Measurements from ENCODE around the gene ZRANB3.
"Not testable (repeated sequence)": the region's sequence is repeated elsewhere in the genome, so short reads cannot be mapped to it uniquely, and the experiment has no call there.

Gene ZRANB3

DNA sequence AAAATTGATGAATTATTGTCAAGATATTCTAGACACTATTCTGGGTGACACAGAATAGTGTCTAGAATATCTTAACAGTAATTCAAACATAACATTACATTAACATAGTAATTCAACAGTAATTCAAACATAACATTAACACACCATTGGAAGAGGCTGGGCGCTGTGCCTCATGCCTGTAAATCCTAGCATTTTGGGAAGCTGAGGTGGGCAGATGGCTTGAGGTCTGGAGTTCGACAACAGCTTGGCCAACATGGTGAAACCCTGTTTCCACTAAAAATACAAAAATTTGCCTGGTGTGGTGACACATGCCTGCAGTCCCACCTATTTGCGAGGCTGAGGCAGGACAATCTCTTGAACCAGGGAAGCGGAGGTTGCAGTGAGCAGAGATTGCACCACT, 195.8 kb downstream of the ZRANB3 start:
- DNase-seq (ENCODE audit: low read depth in 1 of 2, low spot score in 1 of 2): no peak

DNA sequence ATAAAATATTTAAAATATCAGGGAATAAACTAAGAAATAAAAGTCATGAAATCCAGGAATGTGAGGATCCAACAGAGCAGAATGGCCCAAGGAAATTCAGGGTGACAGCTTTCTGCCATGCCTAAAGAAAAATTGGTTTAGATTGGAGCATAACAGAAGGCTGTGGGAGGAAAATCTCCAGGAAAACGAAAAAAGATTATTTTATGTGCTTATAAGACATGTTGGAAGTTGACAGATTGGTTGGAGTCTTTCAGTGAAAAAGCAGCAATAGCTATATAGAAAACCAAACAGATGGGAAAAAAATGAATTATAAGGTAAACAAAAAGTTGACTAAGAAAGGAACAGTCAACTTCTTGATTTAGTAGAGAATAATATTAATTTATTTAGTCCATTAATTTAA, 203.9 kb downstream of the ZRANB3 start:
- DNase-seq (ENCODE audit: low read depth in 1 of 2, low spot score in 1 of 2): no peak

DNA sequence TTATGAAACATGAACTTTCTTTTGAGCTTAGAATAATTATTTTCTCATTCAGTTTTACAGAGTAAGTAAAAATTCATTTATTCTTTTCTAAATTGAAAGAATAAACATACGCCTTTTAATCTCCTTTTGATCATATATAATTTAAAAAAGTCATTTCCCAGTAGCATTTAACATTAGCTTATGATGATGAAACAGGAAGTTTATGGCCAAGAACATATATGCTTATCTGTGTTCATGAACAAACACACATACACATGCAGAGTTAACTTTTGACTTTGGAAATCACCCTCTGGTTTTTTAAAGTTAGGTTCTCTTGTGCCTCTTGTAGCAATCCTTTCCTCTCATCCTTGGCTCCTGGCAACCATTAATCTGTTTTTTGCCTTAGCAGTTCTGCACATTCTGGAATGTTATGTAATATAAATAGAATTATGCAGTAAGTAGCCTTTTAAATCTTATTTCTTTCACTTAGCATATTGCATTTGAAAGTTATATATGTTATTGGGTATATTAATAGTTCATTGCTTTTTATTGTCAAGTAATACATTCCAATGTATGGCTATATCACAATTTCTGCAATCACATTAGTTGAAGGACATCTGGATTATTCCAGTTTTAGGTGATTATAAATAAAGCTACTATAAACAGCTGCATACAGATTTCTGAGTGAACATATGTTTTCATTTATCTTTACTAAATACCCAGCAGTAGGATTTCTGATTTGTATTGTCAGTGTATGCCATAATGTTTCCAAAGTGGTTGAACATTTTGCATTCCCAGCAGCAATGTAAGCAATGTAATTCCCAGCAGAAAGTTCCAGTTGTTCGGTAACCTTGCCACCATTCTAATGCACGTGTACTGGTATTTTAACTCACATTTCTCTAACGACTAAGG, 210.3 kb downstream of the ZRANB3 start:
- DNase-seq (ENCODE audit: low read depth in 1 of 2, low spot score in 1 of 2): no peak

DNA sequence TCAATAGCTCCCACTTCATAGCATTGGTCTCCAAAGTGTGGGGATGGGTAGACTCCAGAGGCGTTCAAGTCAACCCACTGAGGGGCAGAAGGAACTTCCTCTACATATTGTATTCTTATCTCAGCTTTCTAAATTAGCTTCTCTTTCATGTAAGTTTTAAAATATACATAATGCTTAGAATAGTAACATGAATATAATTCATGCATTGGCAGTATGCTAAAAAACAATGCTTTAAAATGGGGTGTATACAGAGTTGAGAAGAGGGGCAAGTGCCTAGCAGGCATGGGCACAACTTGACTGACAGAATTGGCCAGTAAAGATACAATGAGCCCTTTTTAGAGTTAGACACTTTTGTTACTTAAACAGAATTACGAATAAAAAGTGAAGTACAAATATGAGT, 212.2 kb downstream of the ZRANB3 start:
- DNase-seq (ENCODE audit: low read depth in 1 of 2, low spot score in 1 of 2): no peak

DNA sequence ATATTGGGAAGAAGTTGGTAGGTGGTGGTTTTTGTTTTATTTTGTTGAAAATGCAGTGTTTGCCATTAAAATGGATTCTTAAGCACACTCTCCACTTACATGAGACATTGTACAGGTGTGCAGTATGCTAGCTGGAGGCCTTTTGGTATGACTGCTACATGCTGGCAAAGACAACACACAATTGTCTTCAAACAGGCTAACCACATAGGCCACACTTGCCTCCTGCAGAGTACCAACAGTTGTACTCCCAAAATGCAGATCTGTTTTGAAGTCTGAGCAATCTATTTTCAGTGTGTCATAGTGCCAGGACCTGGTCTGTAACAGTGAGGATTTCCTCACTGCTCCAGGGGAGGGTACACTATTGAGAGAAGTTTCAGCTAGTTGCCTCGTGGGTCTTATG, 213.6 kb downstream of the ZRANB3 start:
- no peak for DNase-seq (ENCODE audit: low read depth in 1 of 2, low spot score in 1 of 2)

DNA sequence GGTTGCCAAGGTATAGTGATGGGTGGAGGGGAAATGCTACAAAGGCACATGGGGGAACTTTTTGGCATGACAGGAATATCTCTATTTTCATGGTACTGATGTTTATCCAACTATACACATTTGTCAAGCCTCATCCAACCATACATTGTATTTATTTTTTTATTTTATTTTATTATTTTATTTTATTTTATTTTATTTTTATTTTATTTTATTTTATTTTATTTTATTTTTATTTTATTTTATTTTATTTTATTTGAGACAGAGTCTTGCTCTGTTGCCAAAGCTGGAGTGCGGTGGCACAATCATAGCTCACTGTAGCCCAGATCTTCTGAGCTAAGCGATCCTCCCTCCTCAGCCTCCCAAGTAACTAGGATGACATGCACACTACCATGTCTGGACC, 219.1 kb downstream of the ZRANB3 start:
- no peak for DNase-seq (ENCODE audit: low read depth in 1 of 2, low spot score in 1 of 2)

DNA sequence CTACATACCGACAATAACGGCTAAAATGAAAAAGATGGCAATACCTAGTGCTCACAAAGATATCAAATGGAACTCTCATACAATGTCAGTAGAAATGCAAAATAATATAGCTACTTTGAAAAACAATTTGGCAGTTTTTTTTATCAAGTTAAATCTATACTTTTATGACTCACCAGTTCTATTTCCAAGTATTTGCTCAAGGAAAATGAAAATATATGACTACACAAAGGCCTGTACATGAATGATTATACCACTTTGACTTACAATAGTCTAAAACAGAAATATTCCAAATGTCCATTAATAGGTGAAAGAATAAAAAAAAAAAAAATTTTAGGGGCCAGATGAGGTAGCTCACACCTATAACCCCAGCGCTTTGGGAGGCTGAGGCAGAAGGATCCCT, 219.8 kb downstream of the ZRANB3 start:
- DNase-seq (ENCODE audit: low read depth in 1 of 2, low spot score in 1 of 2): no peak

DNA sequence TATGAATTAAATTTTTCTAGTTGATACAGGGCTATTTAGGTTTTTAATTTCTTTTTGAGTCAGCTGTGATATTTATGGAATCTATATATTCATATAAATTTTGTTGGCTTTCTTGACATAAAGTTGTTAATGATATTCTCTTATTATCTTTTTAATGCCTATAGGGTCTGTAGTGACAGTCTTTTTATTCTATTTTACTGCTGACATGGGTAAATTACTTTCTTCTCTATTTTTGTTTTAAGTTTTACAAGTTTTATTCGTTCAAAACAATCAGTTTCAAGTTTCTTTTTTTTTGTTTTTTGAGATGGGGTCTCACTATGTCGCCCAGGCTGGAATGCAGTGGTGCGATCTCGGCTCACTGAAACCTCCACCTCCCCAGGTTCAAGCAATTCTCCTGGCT, 226.3 kb downstream of the ZRANB3 start:
- no peak for DNase-seq (ENCODE audit: low read depth in 1 of 2, low spot score in 1 of 2)

DNA sequence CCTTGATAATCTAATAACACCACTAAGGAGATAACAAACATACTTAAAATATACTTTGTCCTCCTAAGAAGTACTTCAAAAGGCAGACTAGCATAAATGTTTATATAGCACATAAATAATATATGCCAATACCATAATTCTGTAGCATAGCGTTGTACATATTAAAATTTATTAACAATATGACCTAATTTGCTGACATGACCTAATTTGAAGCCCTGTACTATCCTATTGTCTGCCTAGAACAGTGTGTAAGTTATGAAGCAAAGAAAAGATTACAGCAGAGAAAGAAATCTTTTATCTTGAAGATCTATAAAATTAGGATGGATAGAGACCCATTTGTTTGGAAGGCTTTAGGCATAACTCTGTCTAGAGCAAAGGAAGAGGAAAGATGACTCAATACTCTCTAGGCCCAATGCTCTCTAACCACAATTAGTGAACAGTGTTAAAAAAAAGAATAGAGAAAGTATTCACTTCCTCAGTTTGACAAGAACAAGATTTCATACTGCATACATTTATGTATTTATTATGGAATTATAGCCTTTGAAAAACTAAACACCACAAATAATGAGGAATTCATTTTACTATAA, 231.3 kb downstream of the ZRANB3 start:
- no peak for DNase-seq (ENCODE audit: low read depth in 1 of 2, low spot score in 1 of 2)

DNA sequence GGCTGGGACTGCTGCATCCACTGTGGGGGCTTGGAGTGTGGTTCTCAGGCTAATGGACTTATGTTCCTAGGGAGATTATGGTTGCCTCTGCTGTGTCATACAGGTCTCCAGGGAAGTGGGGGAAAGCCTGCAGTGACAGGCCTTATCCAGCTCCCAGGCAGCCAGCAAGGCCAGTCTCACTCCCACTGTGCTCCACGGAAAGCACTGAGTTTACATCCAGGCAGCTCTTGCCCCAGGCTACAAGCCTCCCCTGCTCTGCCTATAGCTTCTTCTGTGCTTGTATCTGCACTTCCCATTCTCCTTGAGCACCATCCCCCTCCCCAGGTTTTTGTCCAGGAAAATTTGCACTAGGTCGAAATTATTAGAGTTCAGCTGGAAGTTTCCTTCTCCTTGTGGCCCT, 231.9 kb downstream of the ZRANB3 start:
- DNase-seq (ENCODE audit: low read depth in 1 of 2, low spot score in 1 of 2): no peak

DNA sequence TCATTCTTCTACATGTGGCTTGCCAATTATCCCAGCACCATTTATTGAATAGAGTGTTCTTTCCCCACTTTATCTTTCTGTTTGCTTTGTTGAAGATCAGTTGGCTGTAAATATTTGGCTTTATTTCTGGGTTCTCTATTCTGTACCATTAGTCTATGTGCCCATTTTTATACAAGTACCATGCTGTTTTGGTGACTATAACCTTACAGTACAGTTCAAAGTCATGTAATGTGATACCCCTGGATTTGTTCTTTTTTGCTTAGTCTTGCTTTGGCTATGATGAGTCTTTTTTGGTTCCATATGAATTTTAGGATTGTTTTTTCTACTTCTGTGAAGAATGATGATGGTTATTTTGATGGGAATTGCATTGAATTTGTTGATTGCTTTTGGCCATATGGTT, 243.9 kb downstream of the ZRANB3 start:
- not testable (repeated sequence) for DNase-seq (ENCODE audit: low read depth in 1 of 2, low spot score in 1 of 2)

DNA sequence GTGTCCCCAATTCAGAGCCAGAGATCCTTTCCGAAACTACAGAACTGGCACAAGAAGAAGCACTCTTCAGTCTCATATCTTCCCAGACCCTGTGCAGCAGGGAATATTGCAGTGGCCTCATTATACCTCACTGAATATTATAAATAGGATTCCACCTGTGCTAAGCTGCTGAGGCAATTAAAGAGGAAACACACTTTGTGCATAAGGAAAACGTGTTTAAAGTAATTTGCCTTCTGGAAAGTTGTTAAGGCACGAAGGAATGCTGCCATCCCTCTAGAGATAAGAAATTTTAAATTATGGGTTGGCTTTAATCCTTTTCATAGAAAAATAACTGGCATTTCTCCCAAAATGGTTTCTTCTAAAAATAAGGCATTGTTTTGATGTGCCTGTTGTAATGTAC, 245.6 kb downstream of the ZRANB3 start:
- no peak for DNase-seq (ENCODE audit: low read depth in 1 of 2, low spot score in 1 of 2)

DNA sequence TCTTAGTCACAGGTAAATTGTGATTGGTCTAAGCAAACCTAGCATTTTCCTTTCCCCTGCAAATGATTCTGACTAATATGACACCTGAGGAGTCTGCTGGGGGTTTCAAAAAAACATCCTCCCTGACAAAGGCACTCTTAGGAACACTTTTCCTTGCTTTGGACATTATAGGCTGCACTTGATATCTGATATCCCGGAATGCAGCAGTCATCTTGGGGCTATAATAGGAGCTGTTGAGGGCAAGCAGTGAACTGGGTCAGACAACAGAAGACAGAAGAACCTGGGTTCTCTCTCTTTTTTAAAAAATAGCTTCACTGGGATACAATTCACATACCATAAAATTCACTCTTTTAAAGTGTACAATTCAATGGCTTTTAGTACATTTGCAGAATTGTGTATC, 249.6 kb downstream of the ZRANB3 start:
- no peak for DNase-seq (ENCODE audit: low read depth in 1 of 2, low spot score in 1 of 2)

DNA sequence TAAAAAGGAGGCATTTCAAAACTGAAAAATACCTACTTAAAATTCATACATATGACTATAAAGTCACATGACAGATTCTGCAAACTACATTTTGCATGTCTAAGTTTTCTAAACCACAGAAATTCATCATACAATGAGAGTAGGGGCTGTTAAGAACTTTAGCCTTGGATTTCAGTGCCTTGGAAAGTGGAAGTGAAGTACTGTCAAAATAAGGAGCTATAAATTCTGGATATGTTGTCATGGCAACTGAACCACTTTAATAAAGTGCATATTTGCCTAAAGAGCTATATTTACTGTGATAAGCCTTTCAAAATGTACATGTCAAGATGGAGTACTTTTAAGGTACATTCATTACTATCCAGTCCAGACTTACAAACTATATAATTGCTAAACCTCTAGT, 251.8 kb downstream of the ZRANB3 start:
- no peak for DNase-seq (ENCODE audit: low read depth in 1 of 2, low spot score in 1 of 2)

DNA sequence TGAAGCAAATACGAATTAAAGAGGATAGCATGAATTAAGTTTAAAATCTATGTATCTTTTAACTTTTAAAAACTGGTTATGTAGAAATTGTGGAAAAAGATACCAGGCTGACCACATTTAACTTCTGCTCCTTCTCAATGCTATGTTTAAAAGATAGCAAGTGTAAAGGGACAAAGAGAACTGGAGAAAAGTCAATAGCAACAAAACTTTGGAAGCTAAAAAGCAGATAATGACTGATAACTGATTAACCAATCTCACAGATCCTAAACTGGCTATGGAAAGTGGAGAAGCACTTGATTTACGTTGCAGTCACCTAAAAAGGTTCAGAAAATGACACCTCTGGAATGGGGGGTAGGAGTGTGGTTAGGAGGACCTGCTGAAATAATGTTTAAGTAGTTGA, 254.5 kb downstream of the ZRANB3 start:
- no peak for DNase-seq (ENCODE audit: low read depth in 1 of 2, low spot score in 1 of 2)

DNA sequence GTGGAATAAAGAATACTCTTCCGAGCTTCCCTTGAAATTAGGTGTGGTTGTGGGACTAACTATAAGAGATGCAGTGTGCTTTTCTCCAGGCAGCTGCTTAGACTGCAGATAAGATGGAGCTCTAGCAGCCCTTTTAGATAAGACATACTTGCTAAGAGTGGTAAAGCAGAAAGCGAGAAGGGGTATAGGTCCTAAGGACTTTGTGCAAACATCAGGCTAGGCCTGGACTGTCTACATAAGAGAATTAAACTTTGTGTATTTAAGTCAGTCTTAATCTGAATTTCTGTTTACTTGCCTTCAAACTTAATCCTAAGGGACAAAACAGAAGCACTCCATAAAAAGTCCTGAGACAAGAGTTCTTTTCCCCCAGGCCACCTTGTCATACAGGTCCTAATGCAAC, 260.0 kb downstream of the ZRANB3 start:
- no peak for DNase-seq (ENCODE audit: low read depth in 1 of 2, low spot score in 1 of 2)

DNA sequence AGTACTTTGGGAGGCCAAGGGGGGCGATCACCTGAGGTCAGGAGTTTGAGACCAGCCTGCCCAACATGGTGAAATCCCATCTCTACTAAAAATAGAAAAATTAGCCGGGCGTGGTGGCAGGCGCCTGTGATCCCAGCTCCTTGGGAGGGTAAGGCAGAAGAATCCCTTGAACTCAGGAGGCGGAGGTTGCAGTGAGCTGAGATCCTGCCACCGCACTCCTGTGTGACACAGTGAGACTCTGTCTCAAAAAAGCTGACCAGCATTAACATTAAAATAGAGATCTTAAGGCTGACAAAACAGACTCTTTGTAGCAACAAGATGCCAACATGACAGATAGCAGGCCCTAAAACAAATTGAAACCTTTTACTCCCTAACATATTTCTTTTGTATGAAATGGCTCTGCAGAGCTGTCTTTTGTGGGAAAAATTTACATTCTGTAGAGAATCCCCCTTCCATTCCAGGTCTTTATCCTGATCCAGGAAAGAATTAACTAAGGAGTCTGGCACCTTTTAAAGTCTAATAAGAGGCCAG, 265.0 kb downstream of the ZRANB3 start:
- no peak for DNase-seq (ENCODE audit: low read depth in 1 of 2, low spot score in 1 of 2)

DNA sequence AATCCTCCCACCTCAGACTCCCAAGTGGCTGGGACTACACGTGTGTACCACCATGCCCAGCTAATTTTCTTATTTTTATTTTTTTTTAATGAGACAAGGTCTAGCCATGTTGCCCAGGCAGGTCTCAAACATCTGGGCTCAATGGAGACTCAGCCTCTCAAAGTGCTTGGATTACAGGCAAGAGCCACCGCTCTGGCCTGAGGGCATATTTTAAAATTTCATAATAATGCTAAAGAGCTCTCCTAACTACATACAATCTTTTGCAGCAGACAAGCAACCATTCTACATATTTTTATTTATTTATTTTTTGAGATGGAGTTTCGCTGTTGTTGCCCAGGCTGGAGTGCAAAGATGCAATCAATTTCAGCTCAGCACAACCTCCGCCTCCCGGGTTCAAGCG, 271.9 kb downstream of the ZRANB3 start:
- no peak for DNase-seq (ENCODE audit: low read depth in 1 of 2, low spot score in 1 of 2)

DNA sequence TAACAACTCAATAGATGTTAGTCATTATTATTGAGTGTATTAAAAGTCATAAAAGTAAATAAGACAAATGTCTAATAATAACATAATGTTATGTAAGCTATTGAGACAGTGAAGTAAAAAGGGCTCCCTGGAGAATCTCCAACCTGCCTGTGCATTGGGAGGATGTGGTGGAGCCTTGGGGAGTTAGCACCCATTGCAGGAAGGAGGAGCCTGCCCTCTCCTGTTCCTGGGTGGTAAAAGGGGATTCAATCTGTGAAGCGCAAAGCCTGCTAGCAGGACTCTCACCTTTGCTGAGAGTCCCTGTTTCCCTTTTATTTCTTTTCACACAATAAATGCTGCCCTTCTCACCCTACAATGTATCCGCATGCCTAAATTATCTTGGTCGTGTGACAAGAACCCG, 272.8 kb downstream of the ZRANB3 start:
- no peak for DNase-seq (ENCODE audit: low read depth in 1 of 2, low spot score in 1 of 2)

DNA sequence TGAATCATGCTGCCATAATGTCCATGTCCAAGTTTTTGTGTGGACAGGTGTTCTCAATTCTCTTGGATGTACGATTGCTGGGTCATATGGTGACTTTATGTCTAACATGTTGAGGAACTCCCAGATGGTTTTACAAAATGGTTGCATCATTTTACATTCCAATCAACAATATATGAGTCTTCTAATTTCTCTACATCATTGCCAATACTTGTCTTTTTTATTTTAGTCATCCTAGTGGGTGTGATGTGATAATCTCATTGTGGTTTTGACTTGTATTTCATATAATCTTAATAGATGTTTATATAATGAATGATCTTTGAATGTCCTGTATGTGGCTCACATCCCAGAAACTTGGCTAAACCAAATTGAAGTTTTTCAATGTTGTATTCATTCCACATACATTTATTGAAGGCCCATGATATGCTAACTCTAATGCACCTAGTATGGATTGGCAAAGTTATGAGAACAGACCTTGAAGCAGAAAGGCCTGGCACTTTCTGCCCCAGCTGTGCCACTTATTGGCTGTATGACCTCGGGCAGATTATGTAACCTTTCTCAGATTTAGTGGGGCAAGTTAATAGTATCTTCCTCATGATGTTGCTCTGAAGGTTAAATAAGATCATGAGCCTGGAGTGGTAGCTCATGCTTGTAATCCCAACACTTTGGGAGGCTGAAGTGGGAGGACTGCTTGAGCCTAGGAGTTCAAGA, 273.5 kb downstream of the ZRANB3 start:
- no peak for DNase-seq (ENCODE audit: low read depth in 1 of 2, low spot score in 1 of 2)

DNA sequence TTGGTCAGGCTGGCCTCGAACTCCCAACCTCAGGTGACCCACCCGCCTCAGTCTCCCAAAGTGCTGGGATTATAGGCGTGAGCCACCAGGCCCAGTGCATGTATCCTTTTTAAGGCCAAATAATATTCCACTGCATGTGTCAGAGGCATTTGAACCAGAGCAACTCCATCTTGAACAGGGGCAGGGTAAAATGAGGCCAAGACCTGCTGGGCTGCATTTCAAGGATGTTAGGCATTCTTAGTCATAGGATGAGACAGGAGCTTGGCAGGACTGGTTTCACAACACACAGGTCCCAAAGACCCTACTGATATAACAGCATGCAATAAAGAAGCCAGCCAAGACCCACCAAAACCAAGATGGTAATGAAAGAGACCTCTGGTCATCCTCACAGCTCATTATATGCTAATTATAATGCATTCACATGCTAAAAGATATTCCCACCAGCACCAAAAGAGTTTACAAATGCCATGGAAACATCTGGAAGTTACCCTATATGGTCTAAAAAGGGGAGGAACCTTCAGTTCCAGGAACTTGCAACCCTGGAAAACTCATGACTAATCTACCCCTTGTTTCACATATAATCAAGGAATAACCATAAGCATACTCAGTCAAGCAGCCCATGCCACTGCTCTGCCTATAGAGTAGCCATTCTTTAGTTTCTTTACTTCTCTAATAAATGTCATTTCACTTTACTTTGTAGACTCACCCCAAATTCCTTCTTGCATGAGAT, 274.3 kb downstream of the ZRANB3 start:
- DNase-seq (ENCODE audit: low read depth in 1 of 2, low spot score in 1 of 2): no peak

Data from activated CD4-positive, alpha-beta T cell treated with anti-CD3 and anti-CD28 coated beads, Interleukin-2, amount 50 U/mL, for 24 hours (primary cell).